H9 (cell line): Measurements from ENCODE around the gene AGPAT2. TPM values are rescaled to one million over a fixed set of nuclear protein-coding genes. Genes with fewer than 3 reads are reported as not detected.

Source experiments
- DNase-seq: peaks from one replicate; pipeline ENCODE4 v3.0.0-alpha.2; 2017
- H2AFZ ChIP-seq: one replicate; pipeline ENCODE4 v1.6.1; 2013; ENCODE audit warnings: mild to moderate bottlenecking, low read length, control low read depth, moderate library complexity
- H2AK5ac ChIP-seq: 2 replicates; pipeline ENCODE4 v1.6.1; 2013; ENCODE audit warnings: low read length, control low read depth, mixed read lengths; ENCODE audit not compliant: insufficient read length
- H2BK120ac ChIP-seq: one replicate; pipeline ENCODE4 v1.6.1; 2013; ENCODE audit warnings: low read depth, mild to moderate bottlenecking, low read length, control low read depth, inconsistent platforms; ENCODE audit not compliant: poor library complexity, severe bottlenecking
- H2BK12ac ChIP-seq: 2 replicates; pipeline ENCODE4 v1.6.1; 2013; ENCODE audit warnings: low read length, control low read depth, mixed read lengths, low read depth; ENCODE audit not compliant: insufficient read length
- H2BK15ac ChIP-seq: 2 replicates; pipeline ENCODE4 v1.6.1; 2013; ENCODE audit warnings: low read depth, low read length, control low read depth
- H2BK20ac ChIP-seq: one replicate; pipeline ENCODE4 v1.6.1; 2013; ENCODE audit warnings: low read depth, mild to moderate bottlenecking, low read length, control low read depth, inconsistent platforms; ENCODE audit not compliant: poor library complexity, severe bottlenecking
- H2BK5ac ChIP-seq: 2 replicates; pipeline ENCODE4 v1.6.1; 2013; ENCODE audit warnings: low read length, control low read depth, mixed read lengths; ENCODE audit not compliant: insufficient read length
- H3K14ac ChIP-seq: 2 replicates; pipeline ENCODE4 v1.6.1; 2013; ENCODE audit warnings: low read length, control low read depth; ENCODE audit not compliant: insufficient read depth
- H3K18ac ChIP-seq: 2 replicates; pipeline ENCODE4 v1.6.1; 2013; ENCODE audit warnings: low read depth, mild to moderate bottlenecking, mixed read lengths, low read length, control low read depth; ENCODE audit not compliant: insufficient read length
- H3K23ac ChIP-seq: 2 replicates; pipeline ENCODE4 v1.6.1; 2013; ENCODE audit warnings: low read length, control low read depth, mixed read lengths, low read depth; ENCODE audit not compliant: insufficient read length
- H3K23me2 ChIP-seq: 2 replicates; pipeline ENCODE4 v1.6.1; 2013; ENCODE audit warnings: low read depth, mild to moderate bottlenecking, mixed read lengths, low read length, control low read depth; ENCODE audit not compliant: insufficient read length, poor library complexity, severe bottlenecking
- H3K27ac ChIP-seq: 2 replicates; pipeline ENCODE4 v1.5.1; 2013; ENCODE audit warnings: low read length, control low read depth, mixed read lengths, low read depth; ENCODE audit not compliant: insufficient read length
- H3K27me3 ChIP-seq: 2 replicates; pipeline ENCODE4 v1.6.1; 2013; ENCODE audit warnings: low read length, control low read depth, inconsistent platforms; ENCODE audit not compliant: insufficient read depth
- H3K4ac ChIP-seq: 2 replicates; pipeline ENCODE4 v1.6.1; 2013; ENCODE audit warnings: low read depth, mild to moderate bottlenecking, control low read depth, inconsistent platforms, low read length, moderate library complexity
- H3K4me1 ChIP-seq: 2 replicates; pipeline ENCODE4 v1.6.1; 2013; ENCODE audit warnings: low read length, control low read depth, inconsistent platforms; ENCODE audit not compliant: insufficient read depth
- H3K4me2 ChIP-seq: 2 replicates; pipeline ENCODE4 v1.6.1; 2013; ENCODE audit warnings: low read length, control low read depth, mixed read lengths; ENCODE audit not compliant: insufficient read length, insufficient read depth
- H3K56ac ChIP-seq: 2 replicates; pipeline ENCODE4 v1.6.1; 2013; ENCODE audit warnings: low read depth, mild to moderate bottlenecking, mixed read lengths, low read length, control low read depth; ENCODE audit not compliant: insufficient read length
- H3K79me1 ChIP-seq: 2 replicates; pipeline ENCODE4 v1.6.1; 2013; ENCODE audit warnings: low read depth, mild to moderate bottlenecking, moderate library complexity, low read length, control low read depth, inconsistent platforms; ENCODE audit not compliant: insufficient read depth, poor library complexity, severe bottlenecking
- H3K79me2 ChIP-seq: 2 replicates; pipeline ENCODE4 v1.6.1; 2013; ENCODE audit warnings: low read length, control low read depth, inconsistent platforms; ENCODE audit not compliant: insufficient read depth
- H3K9ac ChIP-seq: 2 replicates; pipeline ENCODE4 v1.6.1; 2013; ENCODE audit warnings: low read length, control low read depth, mixed read lengths; ENCODE audit not compliant: insufficient read length; ENCODE audit errors: extremely low read depth
- H3K9me3 ChIP-seq: one replicate; pipeline ENCODE4 v1.6.1; 2013; ENCODE audit warnings: low read depth, low read length, inconsistent platforms; ENCODE audit not compliant: control insufficient read depth
- H3T11ph ChIP-seq: one replicate; pipeline ENCODE4 v1.6.1; 2013; ENCODE audit warnings: mild to moderate bottlenecking, low read length, control low read depth, inconsistent platforms
- H4K20me1 ChIP-seq: one replicate; pipeline ENCODE4 v1.6.1; 2013; ENCODE audit not compliant: control insufficient read depth, insufficient read length, insufficient read depth
- H4K5ac ChIP-seq: 2 replicates; pipeline ENCODE4 v1.6.1; 2013; ENCODE audit warnings: low read depth, mild to moderate bottlenecking, mixed read lengths, low read length, control low read depth; ENCODE audit not compliant: insufficient read length
- H4K8ac ChIP-seq: replicated peaks from 2 replicates; pipeline ENCODE4 v1.6.1; 2013; ENCODE audit warnings: low read length, control low read depth, mixed read lengths, low read depth; ENCODE audit not compliant: insufficient read length
- H4K91ac ChIP-seq: 2 replicates; pipeline ENCODE4 v1.6.1; 2013; ENCODE audit warnings: low read depth, mild to moderate bottlenecking, moderate library complexity, mixed read lengths, low read length, control low read depth; ENCODE audit not compliant: insufficient read length
- H3K27ac Mint-ChIP-seq, 3 experiments: 2 replicates in 2 of 3; 3 replicates in 1 of 3; pipeline ENCODE4 v1.8.0; 2020 to 2021; ENCODE audit warnings: mixed read lengths in 3 of 3, mild to moderate bottlenecking in 1 of 3, moderate library complexity in 1 of 3
- H3K27me3 Mint-ChIP-seq: 2 replicates; pipeline ENCODE4 v1.8.0; 2021; ENCODE audit warnings: low read depth, mild to moderate bottlenecking, moderate library complexity, mixed read lengths
- H3K36me3 Mint-ChIP-seq, 3 experiments: 2 replicates in 2 of 3; 3 replicates in 1 of 3; pipeline ENCODE4 v1.8.0; 2020 to 2021; ENCODE audit warnings: low read depth in 3 of 3, mixed read lengths in 3 of 3; ENCODE audit not compliant: insufficient read depth in 1 of 3
- H3K4me1 Mint-ChIP-seq, 2 experiments: 2 replicates each; pipeline ENCODE4 v1.8.0; 2020; ENCODE audit warnings: mixed read lengths in 2 of 2
- H3K4me3 Mint-ChIP-seq, 2 experiments: 2 replicates in 1 of 2; 3 replicates in 1 of 2; pipeline ENCODE4 v1.8.0; 2020 to 2021; ENCODE audit warnings: mild to moderate bottlenecking in 2 of 2, mixed read lengths in 2 of 2, moderate library complexity in 1 of 2
- H3K9me3 Mint-ChIP-seq, 2 experiments: 2 replicates in 1 of 2; 3 replicates in 1 of 2; pipeline ENCODE4 v1.8.0; 2020; ENCODE audit warnings: mild to moderate bottlenecking in 2 of 2, mixed read lengths in 2 of 2, moderate library complexity in 1 of 2
- CTCF ChIP-seq: fragments of 200-600 bp; sonication (generic); conservative IDR thresholded peaks from 3 replicates; pipeline ENCODE4 v1.8.0; 2021; ENCODE audit warnings: antibody characterized with exemption, mild to moderate bottlenecking
- WGBS: extraction: QIAGEN DNeasy Blood & Tissue Kit; methylation state at CpG from one replicate; pipeline ENCODE4 v1.1.7; 2013; ENCODE audit warnings: missing lambda C conversion rate, low lambda C conversion rate, mixed read lengths; ENCODE audit not compliant: insufficient read length; ENCODE audit errors: extremely low coverage; 5-methylcytosine and 5-hydroxymethylcytosine counted together
- total RNA-seq: library from RNA; stranded (reverse); gene quantifications from 2 replicates; pipeline ENCODE4 v1.2.1, GENCODE V29; 2021

Gene AGPAT2
- total RNA-seq, 1 experiment from 2014 or later, result 29.7 TPM

GRCh38 chr9:136697146-136697820, 10.0 kb upstream of the AGPAT2 start:
- Histone ChIP-seq H3K4me2 (no peak overlapping the region), H3K23ac (no peak overlapping the region)
- no CpG with 5 or more reads among the region's 23 CpGs for WGBS

More at GRCh38 chr9:136697146-136697820, 10.0 kb upstream of the AGPAT2 start:
- Histone ChIP-seq H2BK15ac (no peak overlapping the region), H3T11ph (no peak overlapping the region), H3K14ac (no peak overlapping the region), H2BK12ac (no peak overlapping the region), H3K4me1 (no peaks in the 10 kb centered on the region), H3K9me3 (no peaks in the 10 kb centered on the region), H3K23me2 (no peaks in the 10 kb centered on the region), H3K27me3 (no peaks in the 10 kb centered on the region), H2AFZ (no peak overlapping the region), H4K8ac (no peak overlapping the region), H4K91ac (no peak overlapping the region), H4K20me1 (no peaks in the 10 kb centered on the region), H3K9ac (no peak overlapping the region), H3K79me2 (no peaks in the 10 kb centered on the region), H3K18ac (no peak overlapping the region), H3K79me1 (no peaks in the 10 kb centered on the region), H3K27ac (no peak overlapping the region), H2AK5ac (no peak overlapping the region), H4K5ac (no peak overlapping the region), H2BK20ac (no peak overlapping the region), H2BK120ac (no peak overlapping the region), H3K56ac (no peak overlapping the region), H2BK5ac (no peak overlapping the region), H3K4ac (no peak overlapping the region)
- Mint-ChIP-seq H3K4me3 (no peak overlapping the region), H3K4me1 (peaks cover 7 to 22% of the 10 kb centered on the region in 2 experiments), H3K9me3 (no peaks in the 10 kb centered on the region; a peak in 1 of 5 replicates), H3K27me3 (peaks cover 35% of the 10 kb centered on the region), H3K36me3 (no peaks in the 10 kb centered on the region), H3K27ac (peak overlapping the region in 1 of 3 experiments; percentile 52; a peak in 1 of 7 replicates)
- DNase-seq, result no peak
- TF ChIP-seq CTCF, result no peak
